Colonic mucosa (tissue), 4 donors: ENCODE data around the gene GALNT17. TPM values are rescaled to one million over a fixed set of nuclear protein-coding genes. Genes with fewer than 3 reads are reported as not detected.

Experiments
- DNase-seq: peaks from one replicate; pipeline ENCODE4 v3.0.0-alpha.2; 2020
- H3K27ac ChIP-seq: fragments of 200-600 bp; one replicate; pipeline ENCODE4 v1.8.0; 2021
- H3K27me3 ChIP-seq: fragments of 200-600 bp; one replicate; pipeline ENCODE4 v1.8.0; 2021
- H3K36me3 ChIP-seq: fragments of 200-600 bp; one replicate; pipeline ENCODE4 v1.8.0; 2021
- H3K4me1 ChIP-seq: fragments of 200-600 bp; one replicate; pipeline ENCODE4 v1.8.0; 2021; ENCODE audit warnings: mild to moderate bottlenecking
- H3K4me3 ChIP-seq: fragments of 200-600 bp; one replicate; pipeline ENCODE4 v1.8.0; 2021
- H3K9ac ChIP-seq, 2 donors: one replicate each; pipeline ENCODE4 v1.7.0; 2013; ENCODE audit warnings: control low read depth in 2 of 2, low read depth in 2 of 2, low read length in 2 of 2
- H3K9me3 ChIP-seq: fragments of 200-600 bp; one replicate; pipeline ENCODE4 v1.8.0; 2021
- CTCF ChIP-seq: fragments of 200-600 bp; IDR thresholded peaks from one replicate; pipeline ENCODE4 v1.8.0; 2022; ENCODE audit warnings: antibody characterized with exemption, mild to moderate bottlenecking
- intact Hi-C: fragments of 100-400 bp; cut with DNase I; formaldehyde crosslinking; loops from one replicate; pipeline ENCODE4 v1.14.1; 2022
- total RNA-seq, 2 donors: library from RNA; stranded (reverse); fragmentation: NEBNext Ultra II Directional in 1 of 2; extraction: Animal tissue kit (Norgen Biotek cat#: 25700) in 1 of 2; gene quantifications; one replicate each; pipeline ENCODE4 v1.2.1, GENCODE V29; 2021
- donor health status: healthy.
- donor health status: DM: no; HTN: no; CAD: no.
- donor health status: DM: no; HTN: no; CAD: no.

The GALNT17 gene
- total RNA-seq, 2 donors from 2014 or later, result 0.37 to 1.3 TPM

GRCh38 chr7:71553306-71553705 lies 421.4 kb downstream of the GALNT17 start:
- Histone ChIP-seq H3K36me3 (no peaks in the 10 kb centered on the region), H3K9ac (no peak overlapping the region), H3K9me3 (no peaks in the 10 kb centered on the region), H3K4me3 (no peak overlapping the region), H3K4me1 (no peaks in the 10 kb centered on the region), H3K27me3 (no peaks in the 10 kb centered on the region), H3K27ac (no peak overlapping the region)
- no peak for TF ChIP-seq CTCF
- no peak for DNase-seq
- intact Hi-C loops, result no loop called here

- no peaks in the 10 kb centered on the region for H3K4me1 ChIP-seq
Observed at GRCh38 chr7:71555758-71556157, 423.8 kb downstream of the GALNT17 start.

GRCh38 chr7:71558806-71559613 lies 427.1 kb downstream of the GALNT17 start:
- TF ChIP-seq CTCF, result no peak
- no peak overlapping the region for H3K4me3 ChIP-seq
- intact Hi-C loops, result no loop called here
- no peaks in the 10 kb centered on the region for H3K9me3 ChIP-seq
- DNase-seq, result no peak
- no peaks in the 10 kb centered on the region for H3K27me3 ChIP-seq
- H3K9ac ChIP-seq, result no peak overlapping the region
- H3K36me3 ChIP-seq, result no peaks in the 10 kb centered on the region
- H3K27ac ChIP-seq, result no peak overlapping the region
- H3K4me1 ChIP-seq, result no peaks in the 10 kb centered on the region

More at GRCh38 chr7:71555758-71556157, 423.8 kb downstream of the GALNT17 start:
- no peak for TF ChIP-seq CTCF
- H3K36me3 ChIP-seq, result no peaks in the 10 kb centered on the region
- no peak overlapping the region for H3K27ac ChIP-seq
- H3K9ac ChIP-seq, result no peak overlapping the region
- no peaks in the 10 kb centered on the region for H3K27me3 ChIP-seq
- DNase-seq, result no peak
- no peaks in the 10 kb centered on the region for H3K9me3 ChIP-seq
- H3K4me3 ChIP-seq, result no peak overlapping the region
- intact Hi-C loops, result no loop called here

GRCh38 chr7:71560354-71560995 lies 428.5 kb downstream of the GALNT17 start:
- Histone ChIP-seq H3K9me3 (no peaks in the 10 kb centered on the region), H3K27ac (no peak overlapping the region), H3K27me3 (no peaks in the 10 kb centered on the region), H3K36me3 (no peaks in the 10 kb centered on the region), H3K4me1 (no peaks in the 10 kb centered on the region), H3K4me3 (no peak overlapping the region), H3K9ac (no peak overlapping the region)
- DNase-seq, result no peak
- no peak for TF ChIP-seq CTCF
- intact Hi-C loops, result no loop called here

- DNase-seq, result no peak
- H3K4me1 ChIP-seq, result no peaks in the 10 kb centered on the region
- no peaks in the 10 kb centered on the region for H3K36me3 ChIP-seq
- TF ChIP-seq CTCF, result no peak
- H3K9ac ChIP-seq, result no peak overlapping the region
- H3K27ac ChIP-seq, result no peak overlapping the region
- intact Hi-C loops, result no loop called here
- H3K9me3 ChIP-seq, result no peaks in the 10 kb centered on the region
- H3K4me3 ChIP-seq, result no peak overlapping the region
- no peaks in the 10 kb centered on the region for H3K27me3 ChIP-seq
Observed at GRCh38 chr7:71563276-71563675, 431.3 kb downstream of the GALNT17 start.
